HCT116 (cell line): ENCODE measurements around the gene TMC2. TPM values are rescaled to one million over a fixed set of nuclear protein-coding genes. Genes with fewer than 3 reads are reported as not detected.

Experiments
- ATAC-seq: fragments of 200-7000 bp; cut with Tn5 transposase; 2 replicates; pipeline ENCODE4 v1.9.1; 2020; ENCODE audit warnings: mild to moderate bottlenecking, moderate library complexity
- BruUV-seq: library from RNA; stranded (reverse); fragments of 400-500 nt; replicated peaks from 2 replicates; lab custom pipeline; 2021; lab: Mats Ljungman, UMichigan
- CTCF ChIA-PET: fragments of 300-600 bp; sonication (Branson Sonifier 250); formaldehyde crosslinking; loops from one replicate; lab custom pipeline; 2021; ENCODE audit warnings: antibody characterized with exemption; lab: Charles Lee
- POLR2A ChIA-PET: fragments of 300-600, 350-600 bp; sonication (Branson Sonifier 250); formaldehyde crosslinking; loops from one replicate; lab custom pipeline; 2021; ENCODE audit warnings: antibody characterized with exemption; lab: Charles Lee
- RAD21 ChIA-PET, 2 experiments: fragments of 300-600 bp; sonication (Branson Sonifier 250); formaldehyde crosslinking; loops; one replicate each; lab custom pipeline; 2023; ENCODE audit warnings: low total read pairs in 2 of 2; ENCODE audit not compliant: uncharacterized antibody in 2 of 2, unreplicated experiment in 2 of 2, low non-redundant PET in 1 of 2; lab: Charles Lee
- DNase-seq: peaks from one replicate; pipeline ENCODE4 v3.0.0-alpha.2; 2010; ENCODE audit warnings: low read depth, low spot score
- H2AFZ ChIP-seq: fragments of 200-600 bp; shearing (Covaris generic), sonication (generic); 2 replicates; pipeline ENCODE4 v1.6.1; 2017; ENCODE audit warnings: low read depth, mixed run types, mixed read lengths, antibody characterized with exemption, low read length; ENCODE audit not compliant: poor library complexity, severe bottlenecking
- H3K27ac ChIP-seq: 2 replicates; pipeline ENCODE4 v1.5.1; 2012; ENCODE audit warnings: low read depth, low read length
- H3K27me3 ChIP-seq: fragments of 200-600 bp; sonication (generic); 2 replicates; pipeline ENCODE4 v1.6.1; 2016; ENCODE audit warnings: mixed run types, low read length, mixed read lengths; ENCODE audit not compliant: insufficient read depth
- H3K36me3 ChIP-seq, 2 experiments: fragments of 200-500 bp in 1 of 2; fragments of 200-600 bp in 1 of 2; sonication (Bioruptor generic) in 1 of 2; sonication (generic) in 1 of 2; 2 replicates each; pipeline versions ENCODE4 v1.5.1 to v1.6.1; 2014 to 2016; ENCODE audit warnings: low read length in 2 of 2, inconsistent platforms in 1 of 2, mixed read lengths in 1 of 2, mixed run types in 1 of 2; ENCODE audit not compliant: insufficient read depth in 2 of 2, control insufficient read depth in 1 of 2
- H3K4me1 ChIP-seq, 2 experiments: fragments of 200-600 bp in 1 of 2; sonication (generic) in 1 of 2; 2 replicates each; pipeline versions ENCODE4 v1.5.1 to v1.6.1; 2012 to 2017; ENCODE audit warnings: low read length in 2 of 2, inconsistent platforms in 1 of 2, mild to moderate bottlenecking in 1 of 2, mixed read lengths in 1 of 2, mixed run types in 1 of 2, moderate library complexity in 1 of 2; ENCODE audit not compliant: insufficient read depth in 2 of 2, control insufficient read depth in 1 of 2
- H3K4me2 ChIP-seq: fragments of 200-600 bp; sonication (generic); 2 replicates; pipeline ENCODE4 v1.6.1; 2017; ENCODE audit warnings: mixed run types, low read length, mixed read lengths
- H3K4me3 ChIP-seq, 2 experiments: fragments of 200-600 bp in 1 of 2; sonication (generic) in 1 of 2; replicated peaks in 1 of 2; 2 replicates each; pipeline ENCODE4 v1.5.1; 2011 to 2016; ENCODE audit warnings: low read length in 2 of 2, control low read depth in 1 of 2, low read depth in 1 of 2, mild to moderate bottlenecking in 1 of 2, mixed read lengths in 1 of 2, mixed run types in 1 of 2
- H3K79me2 ChIP-seq: fragments of 200-600 bp; sonication (generic); 2 replicates; pipeline ENCODE4 v1.6.1; 2017; ENCODE audit warnings: mild to moderate bottlenecking, mixed run types, low read length, moderate library complexity, mixed read lengths; ENCODE audit not compliant: insufficient read depth
- H3K9ac ChIP-seq: fragments of 200-600 bp; sonication (generic); 2 replicates; pipeline ENCODE4 v1.6.1; 2016; ENCODE audit warnings: low read length, mixed read lengths
- H3K9me2 ChIP-seq: fragments of 200-600 bp; sonication (generic), shearing (Covaris generic); 2 replicates; pipeline ENCODE4 v1.6.1; 2017; ENCODE audit warnings: mixed run types, mild to moderate bottlenecking, moderate library complexity; ENCODE audit not compliant: insufficient read depth
- H3K9me3 ChIP-seq, 2 experiments: fragments of 200-500 bp in 1 of 2; fragments of 200-600 bp in 1 of 2; sonication (Bioruptor generic) in 1 of 2; sonication (generic) in 1 of 2; 2 replicates each; pipeline ENCODE4 v1.6.1; 2014 to 2017; ENCODE audit warnings: low read length in 2 of 2, mixed read lengths in 2 of 2, inconsistent platforms in 1 of 2, low read depth in 1 of 2, mild to moderate bottlenecking in 1 of 2, mixed run types in 1 of 2, moderate library complexity in 1 of 2; ENCODE audit not compliant: control insufficient read depth in 1 of 2, insufficient read depth in 1 of 2
- H4K20me1 ChIP-seq: fragments of 200-600 bp; sonication (generic), shearing (Covaris generic); 2 replicates; pipeline ENCODE4 v1.6.1; 2017; ENCODE audit warnings: mixed run types, mild to moderate bottlenecking, moderate library complexity; ENCODE audit not compliant: insufficient read depth
- ATF3 ChIP-seq: IDR thresholded peaks from 2 replicates; pipeline ENCODE4 v1.6.1; 2012
- CBX3 ChIP-seq: IDR thresholded peaks from 2 replicates; pipeline ENCODE4 v1.6.1; 2012; ENCODE audit warnings: low read depth
- EGR1 ChIP-seq: IDR thresholded peaks from 2 replicates; pipeline ENCODE4 v1.6.1; 2012; ENCODE audit warnings: low read depth
- JUND ChIP-seq: IDR thresholded peaks from 2 replicates; pipeline ENCODE4 v1.6.1; 2012
- RAD21 ChIP-seq: IDR thresholded peaks from 2 replicates; pipeline ENCODE4 v1.6.1; 2012; ENCODE audit warnings: low read depth, mild to moderate bottlenecking
- SIN3A ChIP-seq: IDR thresholded peaks from 2 replicates; pipeline ENCODE4 v1.6.1; 2012; ENCODE audit warnings: low read depth
- SP1 ChIP-seq: IDR thresholded peaks from 2 replicates; pipeline ENCODE4 v1.6.1; 2012; ENCODE audit warnings: low read depth
- ZBTB33 ChIP-seq: IDR thresholded peaks from 2 replicates; pipeline ENCODE4 v1.6.1; 2011; ENCODE audit warnings: mild to moderate bottlenecking, low read length, moderate library complexity; ENCODE audit not compliant: insufficient replicate concordance; ENCODE audit errors: extremely low read depth
- ZFX ChIP-seq: fragments of 450-650 bp; IDR thresholded peaks from 2 replicates; pipeline ENCODE4 v1.6.1; 2017
- ZNF274 ChIP-seq: fragments of 200-500 bp; sonication (Bioruptor generic); IDR thresholded peaks from 2 replicates; pipeline ENCODE4 v1.6.1; 2014; ENCODE audit warnings: mild to moderate bottlenecking, low read depth, low read length, inconsistent platforms
- intact Hi-C: fragments of 100-400 bp; cut with micrococcal nuclease; formaldehyde crosslinking; loops from 2 replicates; pipeline ENCODE4 v1.10.0; 2022
- total RNA-seq: library from RNA; stranded (reverse); gene quantifications from one replicate; pipeline ENCODE4 v1.2.1, GENCODE V29; 2021; ENCODE audit not compliant: unreplicated experiment

The TMC2 gene
- total RNA-seq, 1 experiment from 2014 or later, result not detected

GRCh38 chr20:2610326-2610725, 74.0 kb downstream of the TMC2 start:
- ChIA-PET RAD21 (no interaction called here), CTCF (no interaction called here), POLR2A (no interaction called here)
- Histone ChIP-seq H3K4me2 (no peak overlapping the region), H3K4me3 (no peak overlapping the region), H3K79me2 (no peaks in the 10 kb centered on the region), H3K9me2 (no peaks in the 10 kb centered on the region), H2AFZ (no peak overlapping the region), H3K4me1 (no peaks in the 10 kb centered on the region), H4K20me1 (no peaks in the 10 kb centered on the region), H3K9me3 (peaks cover 0 to 9% of the 10 kb centered on the region in 2 experiments; a peak in 1 of 4 replicates), H3K9ac (no peak overlapping the region), H3K27me3 (no peaks in the 10 kb centered on the region), H3K27ac (no peak overlapping the region), H3K36me3 (no peaks in the 10 kb centered on the region)
- ATAC-seq (no peak), DNase-seq (no peak)
- BruUV-seq, result no TSS peak
- intact Hi-C loops, result no loop called here
- TF ChIP-seq SP1, result no peak
- TF ChIP-seq RAD21, result no peak
- TF ChIP-seq JUND, result no peak
- TF ChIP-seq ZFX, result no peak
- no peak for TF ChIP-seq ZBTB33

DNA sequence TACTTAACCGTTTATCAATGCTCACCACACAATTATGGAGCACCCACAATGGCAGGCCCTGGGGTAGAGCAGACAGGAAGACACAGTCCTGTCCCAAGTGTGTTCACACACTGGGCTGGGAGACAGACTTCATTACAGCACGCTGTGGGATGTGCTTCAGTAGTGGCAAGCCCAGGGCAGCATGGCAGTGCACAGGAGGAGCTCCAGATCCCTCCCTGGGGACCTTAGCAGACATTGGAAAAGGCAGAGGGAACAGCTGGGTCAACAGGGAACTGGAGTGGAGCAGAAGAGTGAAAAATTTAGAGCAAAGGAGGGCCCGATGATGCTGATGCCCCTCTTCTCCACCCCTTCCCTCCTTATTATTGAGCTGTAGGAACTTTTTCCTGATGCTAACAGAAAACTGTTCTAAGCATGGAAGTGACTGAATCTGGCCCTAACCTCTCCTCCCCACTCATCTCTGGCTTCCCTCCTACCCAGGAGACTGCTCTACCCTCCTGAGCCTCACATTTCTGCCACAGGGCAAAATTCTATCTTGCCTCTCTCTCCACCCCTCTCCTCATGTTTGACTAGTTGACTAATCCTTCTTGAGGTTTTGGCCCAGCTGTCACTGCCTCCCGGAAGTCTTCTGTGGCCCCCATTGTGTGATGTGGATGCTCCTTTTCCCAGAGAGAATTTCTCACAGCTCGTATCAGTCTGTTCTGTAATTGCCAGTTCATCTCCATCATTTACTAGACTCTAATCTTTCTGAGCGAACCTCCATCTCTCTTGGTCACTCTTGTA, 74.8 kb downstream of the TMC2 start:
- TF ChIP-seq SIN3A (no peak), EGR1 (no peak), ZNF274 (no peak), CBX3 (no peak), SP1 (no peak), ATF3 (no peak)
- TF ChIP-seq, all 23 proteins: peak for 0
- Histone ChIP-seq H2AFZ (no peak overlapping the region), H3K4me2 (no peak overlapping the region), H3K4me3 (no peak overlapping the region), H3K27ac (no peak overlapping the region), H4K20me1 (no peaks in the 10 kb centered on the region), H3K9ac (no peak overlapping the region), H3K27me3 (no peaks in the 10 kb centered on the region), H3K79me2 (no peaks in the 10 kb centered on the region), H3K4me1 (no peaks in the 10 kb centered on the region), H3K9me3 (peaks cover 0 to 9% of the 10 kb centered on the region in 2 experiments; a peak in 1 of 4 replicates), H3K36me3 (no peaks in the 10 kb centered on the region), H3K9me2 (no peaks in the 10 kb centered on the region)
- ChIA-PET POLR2A (no interaction called here), RAD21 (no interaction called here), CTCF (interaction anchor here (0.6 kb wide), 1 partner anchor 86 kb away, joined by 3 read pairs; no protein-coding TSS in a partner anchor)
- DNase-seq (no peak), ATAC-seq (no peak)
- no TSS peak for BruUV-seq
- intact Hi-C loops, result no loop called here
